OCI-LY7 (cell line): Measurements from ENCODE around the gene CLEC5A.

Experiments used
- EZH2phosphoT487 ChIP-seq: fragments of 200-600 bp; sonication (generic); IDR thresholded peaks from 2 replicates; pipeline ENCODE4 v1.6.1; 2018; ENCODE audit warnings: low read depth, borderline replicate concordance, mild to moderate bottlenecking, mixed run types, antibody characterized with exemption, low read length, moderate library complexity, mixed read lengths
- TF ChIP-seq, protein P1 (sequence below): fragments of 200-600 bp; sonication (generic); conservative IDR thresholded peaks from 2 replicates; pipeline ENCODE4 v1.5.1; 2014; ENCODE audit warnings: mild to moderate bottlenecking, antibody characterized with exemption, low read length, moderate library complexity, mixed read lengths

GRCh38 chr7:141973673-141974072 lies 26.9 kb upstream of the CLEC5A start, which contains the start of gene TAS2R38:
- TF ChIP-seq, protein P1, sequence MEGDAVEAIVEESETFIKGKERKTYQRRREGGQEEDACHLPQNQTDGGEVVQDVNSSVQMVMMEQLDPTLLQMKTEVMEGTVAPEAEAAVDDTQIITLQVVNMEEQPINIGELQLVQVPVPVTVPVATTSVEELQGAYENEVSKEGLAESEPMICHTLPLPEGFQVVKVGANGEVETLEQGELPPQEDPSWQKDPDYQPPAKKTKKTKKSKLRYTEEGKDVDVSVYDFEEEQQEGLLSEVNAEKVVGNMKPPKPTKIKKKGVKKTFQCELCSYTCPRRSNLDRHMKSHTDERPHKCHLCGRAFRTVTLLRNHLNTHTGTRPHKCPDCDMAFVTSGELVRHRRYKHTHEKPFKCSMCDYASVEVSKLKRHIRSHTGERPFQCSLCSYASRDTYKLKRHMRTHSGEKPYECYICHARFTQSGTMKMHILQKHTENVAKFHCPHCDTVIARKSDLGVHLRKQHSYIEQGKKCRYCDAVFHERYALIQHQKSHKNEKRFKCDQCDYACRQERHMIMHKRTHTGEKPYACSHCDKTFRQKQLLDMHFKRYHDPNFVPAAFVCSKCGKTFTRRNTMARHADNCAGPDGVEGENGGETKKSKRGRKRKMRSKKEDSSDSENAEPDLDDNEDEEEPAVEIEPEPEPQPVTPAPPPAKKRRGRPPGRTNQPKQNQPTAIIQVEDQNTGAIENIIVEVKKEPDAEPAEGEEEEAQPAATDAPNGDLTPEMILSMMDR, result no peak
- TF ChIP-seq EZH2phosphoT487, result no peak
